ENCODE measurements around the gene CACNA1C. TPM values are rescaled to one million over a fixed set of nuclear protein-coding genes. Genes with fewer than 3 reads are reported as not detected.

The CACNA1C gene
- total and polyA plus RNA-seq, 2 of the 4 experiments (the other 2 are of a cell fraction) = 1.6 to 2.6 TPM

GRCh38 chr12:2439332-2440100, 386.7 kb downstream of the CACNA1C start:
- no peak for ATAC-seq (ENCODE audit: low read depth)
- Histone ChIP-seq H4K20me1 (ENCODE audit: insufficient read depth, low read length) (no peaks in the 10 kb centered on the region), H3K56ac (ENCODE audit: extremely low read depth, insufficient read depth, low read length) (no peak overlapping the region), H3K4me3 (ENCODE audit: insufficient read depth, low read depth, low read length) (no peak overlapping the region), H4K5ac (ENCODE audit: low read depth, low read length) (no peak overlapping the region), H3K9ac (ENCODE audit: low read depth, low read length) (no peak overlapping the region), H3K9me3 (ENCODE audit: control insufficient read depth, insufficient read depth, low read length) (no peaks in the 10 kb centered on the region), H3K18ac (ENCODE audit: low read depth, low read length) (no peak overlapping the region), H2BK20ac (ENCODE audit: low read depth, low read length) (no peak overlapping the region), H3K4ac (ENCODE audit: low read depth, low read length) (no peak overlapping the region), H3K4me1 (ENCODE audit: control insufficient read depth, insufficient read depth, low read length) (no peaks in the 10 kb centered on the region; the same call in 1 of the 2 replicates), H3K14ac (replicated peaks; ENCODE audit: low read depth, low read length) (no peak overlapping the region), H4K8ac (ENCODE audit: low read depth in 2 of 2, low read length in 2 of 2) (no peak overlapping the region), H2AFZ (replicated peaks; ENCODE audit: low read length, poor library complexity) (no peak overlapping the region), H2AK5ac (ENCODE audit: low read depth, low read length) (no peak overlapping the region), H3K27ac (ENCODE audit: insufficient read depth, low read length) (no peak overlapping the region), H3K79me1 (ENCODE audit: low read depth in 1 of 2, low read length in 2 of 2) (no peaks in the 10 kb centered on the region), H2BK5ac (ENCODE audit: low read depth, low read length, poor library complexity, severe bottlenecking) (no peak overlapping the region), H2AK9ac (replicated peaks; ENCODE audit: low read depth, low read length, poor library complexity) (no peak overlapping the region), H2BK120ac (ENCODE audit: low read depth, low read length) (no peak overlapping the region), H3K36me3 (ENCODE audit: control insufficient read depth, insufficient read depth, low read length) (no peaks in the 10 kb centered on the region), H3K4me2 (ENCODE audit: low read depth, low read length) (no peak overlapping the region), H3K27me3 (ENCODE audit: control insufficient read depth, insufficient read depth, low read length) (no peaks in the 10 kb centered on the region; the same call in none of the 2 replicates), H2BK15ac (ENCODE audit: low read depth, low read length) (no peak overlapping the region), H4K91ac (ENCODE audit: insufficient read depth, low read depth, low read length) (no peak overlapping the region), H3K9me1 (ENCODE audit: insufficient read depth, low read length) (no peaks in the 10 kb centered on the region; the same call in 1 of the 2 replicates), H3K23ac (ENCODE audit: low read depth, low read length) (no peak overlapping the region)
- TF ChIP-seq CTCF (conservative IDR thresholded peaks at IDR 0.05; ENCODE audit: low read depth, low read length) = no peak
- TF ChIP-seq MAZ (IDR thresholded peaks at IDR 0.05; ENCODE audit: borderline replicate concordance, low read depth, low read length) = no peak
- BruUV-seq (replicated peaks) = no TSS peak
- intact Hi-C loops (cut with micrococcal nuclease) (no loop called here), dilution Hi-C loops (cut with HindIII; ENCODE audit: low sequenced_read_pairs, unreplicated experiment) (no loop called here), in situ Hi-C loops (cut with MboI; ENCODE audit: low sequenced_read_pairs) (no loop called here)
- POLR2A ChIA-PET (ENCODE audit: unreplicated experiment) = no interaction called here
- DNase-seq = no peak
- CTCF ChIA-PET = no interaction called here
- WGBS, 2 experiments (ENCODE audit: extremely low coverage in 2 of 2, insufficient read length in 1 of 2) = 65% methylated on average over 3 of the region's 11 CpGs; no CpG with 5 or more reads in 1 of the 2 experiments

Data from IMR-90 (cell line).